Stomach (tissue), 9 donors: Measurements from ENCODE around the gene HEATR1. TPM values are rescaled to one million over a fixed set of nuclear protein-coding genes. Genes with fewer than 3 reads are reported as not detected.

Source experiments
- DNase-seq, 2 donors: peaks; one replicate each; pipeline versions ENCODE4 v3.0.0 to v3.0.0-alpha.2; 2013 to 2019
- H3K27ac ChIP-seq, 5 donors: fragments of 200-600 bp in 4 of 5; sonication (generic) in 4 of 5; one replicate each; pipeline ENCODE4 v1.5.1; 2013 to 2019; ENCODE audit warnings: mild to moderate bottlenecking in 1 of 5, moderate library complexity in 1 of 5
- H3K27me3 ChIP-seq, 3 donors: fragments of 200-600 bp; sonication (generic); one replicate each; pipeline ENCODE4 v1.5.1; 2017 to 2019; ENCODE audit warnings: mixed run types in 1 of 3
- H3K36me3 ChIP-seq, 4 donors: fragments of 200-600 bp; sonication (generic); 1 replicate in 3 of 4; 2 replicates in 1 of 4; pipeline ENCODE4 v1.5.1; 2016 to 2019
- H3K4me1 ChIP-seq, 4 donors: fragments of 200-600 bp; sonication (generic); one replicate each; pipeline ENCODE4 v1.5.1; 2016 to 2019
- H3K4me3 ChIP-seq, 4 donors: fragments of 200-600 bp; sonication (generic) in 3 of 4; one replicate each; pipeline ENCODE4 v1.5.1; 2016 to 2019; ENCODE audit warnings: mild to moderate bottlenecking in 1 of 4
- H3K9me3 ChIP-seq, 4 donors: fragments of 200-600 bp; sonication (generic); one replicate each; pipeline ENCODE4 v1.5.1; 2016 to 2019
- CTCF ChIP-seq, 7 experiments: fragments of 450-650 bp in 4 of 7; fragments of 200-600 bp in 3 of 7; sonication (generic) in 3 of 7; IDR thresholded peaks; one replicate each; pipeline ENCODE4 v1.5.1; 2016 to 2019; ENCODE audit warnings: antibody characterized with exemption in 7 of 7, control low read depth in 2 of 7, mild to moderate bottlenecking in 1 of 7
- EP300 ChIP-seq: sonication (generic); formaldehyde crosslinking; IDR thresholded peaks from one replicate; pipeline ENCODE4 v1.6.1; 2017; ENCODE audit warnings: antibody characterized with exemption
- POLR2A ChIP-seq, 4 donors: fragments of 450-650 bp; IDR thresholded peaks; one replicate each; pipeline ENCODE4 v1.6.1; 2016; ENCODE audit warnings: antibody characterized with exemption in 4 of 4, control low read depth in 2 of 4, mild to moderate bottlenecking in 1 of 4, moderate library complexity in 1 of 4
- POLR2AphosphoS5 ChIP-seq, 3 donors: sonication (generic); formaldehyde crosslinking; IDR thresholded peaks; one replicate each; pipeline ENCODE4 v1.6.1; 2016; ENCODE audit warnings: antibody characterized with exemption in 3 of 3
- WGBS, 5 donors: extraction: QIAGEN DNeasy Blood & Tissue Kit in 3 of 5; methylation state at CpG; one replicate each; pipeline versions ENCODE4 v1.1.5 to v1.1.7; 2013 to 2018; 5-methylcytosine and 5-hydroxymethylcytosine counted together
- intact Hi-C: fragments of 100-400 bp; cut with DNase I; formaldehyde crosslinking; loops from one replicate; pipeline ENCODE4 v1.15.1; 2023; ENCODE audit warnings: low total_unique reads
- polyA plus RNA-seq, 3 donors: library from polyadenylated mRNA; stranded (reverse); fragments of 200-250 nt; gene quantifications; one replicate each; pipeline ENCODE4 v1.2.3, GENCODE V29; 2013
- total RNA-seq, 5 donors: library from RNA; depleted of rRNA; stranded (reverse); fragments of >200 nt; gene quantifications; one replicate each; pipeline versions ENCODE4 v1.1.0 to v1.2.3, GENCODE V29; 2014 to 2016
- donor health status: healthy with polysubstance abuse.
- donor health status: Bipolar disorder and iron deficiency.
- donor health status: healthy.

The HEATR1 gene
- total and polyA plus RNA-seq, 8 donors, result 2.4 to 51.8 (median 12.1) TPM

- peaks cover 4 to 27% (median 17%) of the 10 kb centered on the region in 4 donors for H3K4me1 ChIP-seq
- peaks cover 12 to 33% (median 26%) of the 10 kb centered on the region in 4 donors for H3K36me3 ChIP-seq
- peak overlapping the region; percentile 91 to 99 (median 93) for H3K27ac ChIP-seq
- peak; percentile 38 to 92 for DNase-seq
- H3K27me3 ChIP-seq, result no peaks in the 10 kb centered on the region
- H3K9me3 ChIP-seq, result no peaks in the 10 kb centered on the region
- intact Hi-C loops, result no loop called here
- TF ChIP-seq CTCF (IDR thresholded peaks at IDR 0.05), result no peak
- peak; percentile 73 to 82 (median 77) for TF ChIP-seq POLR2AphosphoS5 (IDR thresholded peaks at IDR 0.05)
- TF ChIP-seq POLR2A (IDR thresholded peaks at IDR 0.05), result peak in 2 of 4 donors; percentile 13 to 23
- H3K4me3 ChIP-seq, result peak overlapping the region; percentile 68 to 99 (median 84)
- WGBS, 5 donors, result 0 to 1% (median 0%) methylated on average over 25 to 32 of the region's 32 CpGs
Observed at GRCh38 chr1:236524142-236524894, 80.0 kb downstream of the HEATR1 start.

- WGBS, 5 donors, result 0 to 2% (median 1%) methylated on average over 24 to 35 of the region's 35 CpGs
- peaks cover 4 to 23% (median 16%) of the 10 kb centered on the region in 4 donors for H3K4me1 ChIP-seq
- H3K36me3 ChIP-seq, result peaks cover 12 to 28% (median 24%) of the 10 kb centered on the region in 4 donors
- DNase-seq, result peak; percentile 87 to 95
- no peaks in the 10 kb centered on the region for H3K27me3 ChIP-seq
- TF ChIP-seq POLR2AphosphoS5 (IDR thresholded peaks at IDR 0.05) (peak; percentile 61 to 94 (median 87)), POLR2A (IDR thresholded peaks at IDR 0.05) (no peak)
- intact Hi-C loops, result no loop called here
- no peaks in the 10 kb centered on the region for H3K9me3 ChIP-seq
- H3K4me3 ChIP-seq, result peak within 1 kb of the TSS; percentile 68 to 99 (median 84)
- H3K27ac ChIP-seq, result peak within 1 kb of the TSS; percentile 91 to 99 (median 93)
Observed at GRCh38 chr1:236523704-236524141, 80.6 kb downstream of the HEATR1 start, which contains the start of gene LGALS8. TSS of gene LGALS8 (plus strand) at chr1:236523982. CDS start at chr1:236526071, 2,089 bp downstream.

- peak; percentile 41 to 68 for DNase-seq
- no peak for TF ChIP-seq POLR2AphosphoS5 (IDR thresholded peaks at IDR 0.05)
- no peak for TF ChIP-seq POLR2A (IDR thresholded peaks at IDR 0.05)
- TF ChIP-seq EP300, result no peak
- TF ChIP-seq CTCF (IDR thresholded peaks at IDR 0.05), result no peak
- intact Hi-C loops, result no loop called here
- Histone ChIP-seq H3K27me3 (no peaks in the 10 kb centered on the region), H3K4me3 (peak overlapping the region; percentile 68 to 99 (median 84)), H3K4me1 (peaks cover 4 to 23% (median 16%) of the 10 kb centered on the region in 4 donors), H3K36me3 (peaks cover 12 to 25% (median 23%) of the 10 kb centered on the region in 4 donors), H3K27ac (peak overlapping the region; percentile 91 to 99 (median 93)), H3K9me3 (no peaks in the 10 kb centered on the region)
- WGBS, 5 donors, result 5 to 13% (median 11%) methylated on average over 23 to 26 of the region's 26 CpGs
Observed at GRCh38 chr1:236522937-236523703, 81.2 kb downstream of the HEATR1 start.

GRCh38 chr1:236520445-236521005 lies 83.8 kb downstream of the HEATR1 start:
- no peak for TF ChIP-seq POLR2AphosphoS5 (IDR thresholded peaks at IDR 0.05)
- no peak for TF ChIP-seq POLR2A (IDR thresholded peaks at IDR 0.05)
- TF ChIP-seq EP300, result no peak
- TF ChIP-seq CTCF (IDR thresholded peaks at IDR 0.05), result no peak
- peaks cover 18 to 44% (median 32%) of the 10 kb centered on the region in 4 donors for H3K4me1 ChIP-seq
- H3K9me3 ChIP-seq, result no peaks in the 10 kb centered on the region
- intact Hi-C loops, result no loop called here
- WGBS, 5 donors, result 74 to 82% (median 76%) methylated on average over 4 of the region's 4 CpGs
- no peak for DNase-seq
- H3K36me3 ChIP-seq, result no peaks in the 10 kb centered on the region
- no peak overlapping the region for H3K4me3 ChIP-seq
- no peaks in the 10 kb centered on the region for H3K27me3 ChIP-seq
- no peak overlapping the region for H3K27ac ChIP-seq
